HS-27A (cell line): ENCODE measurements around the gene C22orf39.

Experiments used
- DNase-seq: peaks from one replicate; pipeline ENCODE4 v3.0.0-alpha.2; 2012; ENCODE audit warnings: low read depth, missing footprints

The C22orf39 gene

GRCh38 chr22:19477321-19478044, 30.0 kb upstream of the C22orf39 start:
- no peak for DNase-seq

DNA sequence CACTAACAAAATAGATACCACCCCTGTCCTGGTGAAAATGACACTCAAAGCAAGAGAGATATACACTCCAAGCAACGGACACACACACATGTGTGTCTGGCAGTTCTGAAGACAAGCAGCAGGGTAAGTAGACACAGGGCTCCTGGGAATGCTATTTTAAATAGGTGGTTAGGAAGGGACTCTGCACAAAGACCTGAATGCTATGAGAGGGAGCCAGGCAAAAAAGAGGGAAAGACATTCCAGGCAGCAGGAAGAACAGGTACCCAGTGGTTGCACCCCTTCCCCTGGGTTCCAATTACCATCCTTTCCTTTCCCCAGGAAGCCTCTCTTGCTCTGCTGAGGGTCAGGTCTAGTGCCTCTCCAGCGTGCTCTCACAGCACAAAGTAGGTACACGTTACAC, 28.5 kb upstream of the C22orf39 start:
- no peak for DNase-seq

GRCh38 chr22:19473578-19473977, 26.1 kb upstream of the C22orf39 start:
- DNase-seq, result no peak

- no peak for DNase-seq
Measured at GRCh38 chr22:19472233-19472632, 24.7 kb upstream of the C22orf39 start.

DNA sequence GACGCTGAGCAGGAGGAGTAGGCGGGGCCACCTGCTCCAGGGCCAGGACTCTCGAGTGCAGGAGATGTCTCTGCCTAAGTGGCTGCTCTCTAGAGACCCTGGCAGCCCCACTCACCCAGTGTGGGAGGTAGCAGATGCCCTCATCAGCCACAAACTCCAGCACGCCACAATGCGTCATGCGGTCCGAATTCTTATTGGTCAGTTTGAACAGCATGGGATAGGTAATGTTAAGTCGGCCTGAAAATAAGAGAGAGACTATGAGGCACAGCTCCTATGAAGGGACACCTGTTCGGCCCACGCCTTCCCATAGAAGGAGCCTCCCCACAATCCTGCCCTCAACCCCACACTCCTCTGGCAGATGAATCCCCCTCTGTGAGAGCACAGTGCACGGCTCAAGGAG, 24.1 kb upstream of the C22orf39 start:
- DNase-seq, result no peak

DNA sequence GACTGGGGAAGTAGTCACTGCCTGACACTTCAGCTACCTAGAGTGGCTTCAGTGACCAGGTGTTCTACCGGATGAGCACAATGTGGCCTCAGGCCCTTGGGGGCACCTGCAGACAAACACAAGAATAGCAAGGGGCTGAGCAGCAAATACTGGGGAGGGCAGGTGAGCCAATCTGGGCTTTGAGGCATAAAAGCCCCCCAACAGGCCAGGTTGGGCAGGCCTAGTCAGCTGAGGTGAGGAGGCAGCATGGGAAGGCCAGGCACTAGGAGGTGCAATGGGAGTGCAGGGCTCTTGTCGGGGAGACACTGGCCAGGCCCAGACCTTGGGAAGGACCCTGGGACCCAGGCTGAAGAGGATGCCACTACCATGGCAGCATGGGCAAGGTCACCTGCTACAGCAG, 22.5 kb upstream of the C22orf39 start:
- no peak for DNase-seq

- DNase-seq, result no peak
Measured at GRCh38 chr22:19469421-19469820, 21.9 kb upstream of the C22orf39 start.

DNA sequence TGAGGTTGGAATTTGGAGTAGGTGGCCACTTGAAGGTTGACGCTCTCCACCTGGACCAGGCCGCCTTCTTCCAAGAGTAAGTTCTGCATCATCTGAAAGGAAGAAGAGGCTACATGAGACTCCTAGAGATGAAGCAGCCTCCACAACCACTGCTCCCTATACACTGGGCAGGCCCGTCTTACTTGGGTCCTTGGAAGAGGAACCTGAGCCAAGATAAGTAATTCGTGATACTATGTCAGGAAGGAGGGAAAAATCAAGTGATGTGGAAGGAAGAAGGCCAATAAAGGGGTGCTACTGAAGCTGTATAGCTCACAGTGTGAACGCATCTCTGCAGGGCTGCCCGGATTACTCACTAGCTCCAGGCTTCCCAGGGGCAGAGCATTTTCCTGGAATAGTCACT, 20.4 kb upstream of the C22orf39 start:
- DNase-seq, result no peak

DNA sequence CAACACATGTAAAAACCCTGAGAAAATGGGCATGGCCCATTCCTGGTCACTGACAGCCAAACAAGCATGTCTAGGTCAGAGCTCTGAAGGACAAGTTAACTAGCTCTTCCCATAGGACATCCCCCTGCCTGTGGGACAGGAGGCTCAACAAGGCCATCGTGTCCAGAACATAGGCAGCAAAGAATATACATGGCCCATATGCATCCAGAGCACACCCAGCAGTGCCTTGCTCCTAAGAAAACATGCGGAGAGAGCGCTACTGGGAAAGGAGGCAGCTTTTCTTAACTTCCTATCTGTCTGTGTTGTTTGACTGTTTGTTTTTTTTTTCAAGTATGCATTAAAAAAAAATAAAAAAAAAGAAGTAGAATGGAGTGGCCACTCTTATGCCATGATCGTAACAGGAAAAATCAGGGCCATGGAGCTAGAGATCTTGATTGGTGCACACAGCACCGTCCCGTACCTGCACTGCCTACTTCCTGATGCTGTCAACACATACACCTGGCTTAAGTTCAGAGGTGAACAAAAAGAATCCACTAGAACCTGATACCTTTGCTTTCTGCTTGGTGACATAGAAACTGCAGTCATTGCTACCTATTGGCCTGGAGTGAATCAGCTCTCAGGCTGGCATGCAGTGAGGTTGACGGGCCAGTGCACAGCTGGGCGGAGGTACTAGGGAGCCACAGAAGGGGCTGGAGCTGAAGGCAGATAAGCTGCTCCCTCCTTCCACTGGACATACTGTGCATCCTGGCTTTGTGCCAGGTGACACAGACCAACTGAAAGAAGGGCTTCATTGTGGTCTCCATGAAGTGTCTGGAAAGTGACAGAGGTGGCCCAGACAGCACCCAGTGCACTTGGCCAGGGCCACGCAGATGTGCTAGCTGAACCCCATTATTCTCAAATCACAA, 19.6 kb upstream of the C22orf39 start:
- no peak for DNase-seq

DNA sequence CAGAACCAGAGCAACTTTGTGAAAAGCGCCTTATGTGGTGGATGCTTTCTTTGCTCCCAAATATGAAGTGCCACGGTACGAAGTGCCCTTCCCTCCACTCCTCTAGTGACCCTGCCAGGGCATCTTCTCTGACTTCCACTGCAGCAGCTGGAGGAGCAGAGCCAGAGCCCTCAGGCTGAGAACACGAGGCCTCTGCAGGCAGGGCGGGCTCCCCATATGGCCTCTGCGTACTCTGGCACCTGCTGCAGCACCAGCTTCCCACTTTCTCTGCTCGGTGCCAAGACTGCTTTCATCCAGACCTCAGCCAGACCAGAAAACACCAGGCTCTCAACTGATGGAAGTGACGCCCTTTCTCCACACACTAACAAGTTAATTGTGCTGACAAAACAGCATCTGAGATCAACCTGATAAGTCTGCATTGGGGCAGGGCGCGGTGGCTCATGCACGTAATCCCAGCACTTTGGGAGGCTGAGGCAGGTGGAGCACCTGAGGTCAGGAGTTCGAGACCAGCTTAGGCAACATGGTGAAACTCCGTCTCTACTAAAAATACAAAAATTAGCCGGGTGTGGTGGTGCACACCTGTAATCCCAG, 18.7 kb upstream of the C22orf39 start:
- DNase-seq, result no peak

DNA sequence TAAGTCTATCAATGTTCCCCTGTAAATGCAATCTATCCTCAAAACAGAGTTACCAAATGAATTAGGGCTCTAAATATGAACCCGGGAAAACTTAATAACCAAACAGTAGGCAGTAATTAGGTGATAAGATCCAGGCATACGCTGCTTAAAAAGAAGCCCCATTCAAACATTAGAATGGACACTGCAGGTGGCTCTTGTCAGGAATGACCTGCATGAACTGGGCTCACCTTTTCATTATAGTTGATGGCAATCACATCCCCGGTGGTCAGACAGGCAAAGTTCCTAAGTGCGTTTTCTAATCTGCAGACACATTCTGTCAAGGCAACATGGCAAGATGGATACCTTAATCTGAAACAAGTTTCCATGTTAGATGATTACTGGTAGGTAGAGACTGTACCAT, 17.5 kb upstream of the C22orf39 start:
- no peak for DNase-seq

- no peak for DNase-seq
Measured at GRCh38 chr22:19464546-19464945, 17.0 kb upstream of the C22orf39 start.

- no peak for DNase-seq
Measured at GRCh38 chr22:19463491-19464469, 16.3 kb upstream of the C22orf39 start.

DNA sequence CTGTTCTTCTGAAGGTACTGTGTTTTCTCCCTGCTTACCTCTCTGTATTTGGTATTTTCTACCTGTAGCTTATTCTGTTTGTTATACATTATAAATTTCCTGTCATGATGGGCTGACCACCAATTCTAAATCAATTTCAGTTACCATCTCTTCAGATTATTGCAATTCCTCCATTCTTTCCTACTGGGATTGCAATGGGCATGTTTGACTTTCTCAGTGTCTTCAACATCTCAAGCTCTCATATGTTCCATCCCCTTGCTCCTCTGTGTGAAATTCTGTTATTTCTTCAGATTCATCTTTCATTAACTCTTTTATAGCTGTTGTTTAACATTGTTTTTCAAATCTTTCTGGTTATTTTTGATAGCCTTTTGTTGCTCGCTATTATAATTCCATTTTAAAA, 15.5 kb upstream of the C22orf39 start:
- no peak for DNase-seq

DNA sequence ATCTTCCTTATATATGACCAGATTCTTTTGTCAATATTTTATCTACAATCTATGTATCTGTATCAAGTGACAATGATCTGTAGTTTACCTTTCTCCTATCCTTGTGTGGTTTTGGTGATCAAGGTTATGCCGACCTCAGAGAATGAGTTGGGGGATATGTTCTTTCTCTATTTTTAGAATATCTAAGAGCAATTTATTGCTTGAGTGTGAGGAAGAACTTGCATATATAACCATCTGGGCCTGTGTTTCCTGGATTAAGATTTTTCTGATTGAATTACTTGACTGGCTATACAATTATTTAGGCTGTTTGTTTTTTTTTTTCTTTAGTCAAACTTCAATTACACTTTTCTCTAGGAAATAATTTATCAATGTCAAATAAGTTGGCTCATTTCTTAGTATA, 14.0 kb upstream of the C22orf39 start:
- no peak for DNase-seq

GRCh38 chr22:19460036-19460435, 12.5 kb upstream of the C22orf39 start:
- DNase-seq, result no peak

- no peak for DNase-seq
Measured at GRCh38 chr22:19457828-19458428, 10.4 kb upstream of the C22orf39 start.

GRCh38 chr22:19456541-19456940, 9.0 kb upstream of the C22orf39 start:
- DNase-seq, result no peak

- DNase-seq, result no peak
Measured at GRCh38 chr22:19455585-19456370, 8.3 kb upstream of the C22orf39 start.

- no peak for DNase-seq
Measured at GRCh38 chr22:19455033-19455432, 7.5 kb upstream of the C22orf39 start.

- DNase-seq, result no peak
Measured at GRCh38 chr22:19454156-19454555, 6.6 kb upstream of the C22orf39 start.
